Measurements from ENCODE around the gene GAGE12G. TPM values are rescaled to one million over a fixed set of nuclear protein-coding genes. Genes with fewer than 3 reads are reported as not detected.

The GAGE12G gene
- total RNA-seq, 1 donor from 2014 or later: not detected

GRCh38 chrX:49610718-49611310 is 40.6 kb downstream of the GAGE12G start:
- no peaks in the 10 kb centered on the region for H3K27me3 ChIP-seq
- H3K9me3 ChIP-seq: no peaks in the 10 kb centered on the region
- no peaks in the 10 kb centered on the region for H3K36me3 ChIP-seq
- H3K4me3 ChIP-seq: no peak overlapping the region
- no peaks in the 10 kb centered on the region for H3K4me1 ChIP-seq
- no peak for TF ChIP-seq CTCF (IDR thresholded peaks at IDR 0.05)
- DNase-seq (no peak), ATAC-seq (no peak)
- intact Hi-C loops (cut with DNase I): no loop called here
- no peak overlapping the region for H3K27ac ChIP-seq

- DNase-seq (no peak), ATAC-seq (no peak)
- intact Hi-C loops (cut with DNase I): no loop called here
- Histone ChIP-seq H3K9me3 (no peaks in the 10 kb centered on the region), H3K27me3 (no peaks in the 10 kb centered on the region), H3K4me3 (no peak overlapping the region), H3K4me1 (no peaks in the 10 kb centered on the region), H3K27ac (no peak overlapping the region), H3K36me3 (no peaks in the 10 kb centered on the region)
- TF ChIP-seq CTCF (IDR thresholded peaks at IDR 0.05): no peak
Observed at GRCh38 chrX:49618574-49618973, 48.4 kb downstream of the GAGE12G start.

Other genes starting within 250 kb of the GAGE12G start
- not detected for gene GAGE12J, start 248.4 kb upstream of the GAGE12G start, total RNA-seq
- not detected for gene GAGE13, start 238.8 kb upstream of the GAGE12G start, total RNA-seq
- gene GAGE12C, start 38.2 kb upstream of the GAGE12G start, total RNA-seq: not detected
- gene GAGE12D, start 28.7 kb upstream of the GAGE12G start, total RNA-seq: not detected
- not detected for gene GAGE12E, start 19.1 kb upstream of the GAGE12G start, total RNA-seq
- not detected for gene GAGE12F, start 9.6 kb upstream of the GAGE12G start, total RNA-seq
- gene GAGE12H, start 9.5 kb downstream of the GAGE12G start, total RNA-seq: not detected
- gene GAGE2A, start 19.1 kb downstream of the GAGE12G start, total RNA-seq: not detected
- gene GAGE1, start 28.6 kb downstream of the GAGE12G start, total RNA-seq: not detected
- gene PAGE1, start 125.6 kb downstream of the GAGE12G start, total RNA-seq: not detected